Astrocyte (in vitro differentiated cells and primary cell): Measurements from ENCODE around the gene PDXK.

ENCODE experiments used
- EZH2 ChIP-seq: IDR thresholded peaks from 2 replicates; pipeline ENCODE4 v1.6.1; 2012; ENCODE audit warnings: mild to moderate bottlenecking, low read length, inconsistent platforms; ENCODE audit not compliant: insufficient read depth
- TF ChIP-seq, protein P1 (sequence below): IDR thresholded peaks from 2 replicates; pipeline ENCODE4 v1.5.1; 2011; ENCODE audit warnings: low read depth, mild to moderate bottlenecking, inconsistent platforms, low read length, moderate library complexity; ENCODE audit not compliant: insufficient read depth

DNA sequence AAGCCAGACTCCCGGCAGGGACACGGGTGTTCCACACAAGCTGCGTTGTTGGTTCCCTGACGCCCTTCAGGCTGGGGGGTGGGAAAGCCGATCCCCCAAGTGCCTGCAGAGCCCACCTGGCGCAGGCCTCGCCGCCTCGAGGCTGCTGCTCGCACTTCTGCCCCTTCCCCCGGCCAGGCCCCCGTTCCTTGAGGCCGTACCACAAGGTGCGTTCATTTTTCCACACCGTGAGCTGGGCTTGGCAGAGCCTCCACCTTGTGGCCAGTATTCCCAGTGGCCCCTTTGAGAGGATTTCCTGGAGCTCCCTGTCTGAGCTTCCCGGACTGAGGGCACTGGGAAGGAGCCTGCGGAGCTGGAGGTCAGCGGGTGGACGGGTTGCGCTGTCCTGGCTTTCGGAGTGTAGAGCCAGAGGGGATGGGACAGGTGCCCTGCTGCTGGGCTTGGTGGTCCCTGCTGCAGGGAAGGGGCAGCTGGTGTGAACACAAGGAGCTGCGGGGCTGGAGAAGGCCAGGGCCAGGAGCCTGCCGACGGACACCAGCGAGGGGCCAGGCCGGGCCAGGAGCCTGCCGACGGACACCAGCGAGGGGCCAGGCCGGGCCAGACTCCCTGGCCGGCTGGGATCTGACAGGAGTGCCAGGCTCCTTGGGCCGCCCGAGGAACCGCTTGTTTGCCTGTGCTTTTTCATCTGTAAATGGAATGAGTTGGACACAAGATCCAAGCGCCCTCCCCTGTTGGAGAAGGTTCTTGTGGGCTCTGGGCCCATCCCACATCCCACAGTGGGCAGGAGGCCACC is 18.4 kb downstream of the PDXK start:
- TF ChIP-seq, protein P1, sequence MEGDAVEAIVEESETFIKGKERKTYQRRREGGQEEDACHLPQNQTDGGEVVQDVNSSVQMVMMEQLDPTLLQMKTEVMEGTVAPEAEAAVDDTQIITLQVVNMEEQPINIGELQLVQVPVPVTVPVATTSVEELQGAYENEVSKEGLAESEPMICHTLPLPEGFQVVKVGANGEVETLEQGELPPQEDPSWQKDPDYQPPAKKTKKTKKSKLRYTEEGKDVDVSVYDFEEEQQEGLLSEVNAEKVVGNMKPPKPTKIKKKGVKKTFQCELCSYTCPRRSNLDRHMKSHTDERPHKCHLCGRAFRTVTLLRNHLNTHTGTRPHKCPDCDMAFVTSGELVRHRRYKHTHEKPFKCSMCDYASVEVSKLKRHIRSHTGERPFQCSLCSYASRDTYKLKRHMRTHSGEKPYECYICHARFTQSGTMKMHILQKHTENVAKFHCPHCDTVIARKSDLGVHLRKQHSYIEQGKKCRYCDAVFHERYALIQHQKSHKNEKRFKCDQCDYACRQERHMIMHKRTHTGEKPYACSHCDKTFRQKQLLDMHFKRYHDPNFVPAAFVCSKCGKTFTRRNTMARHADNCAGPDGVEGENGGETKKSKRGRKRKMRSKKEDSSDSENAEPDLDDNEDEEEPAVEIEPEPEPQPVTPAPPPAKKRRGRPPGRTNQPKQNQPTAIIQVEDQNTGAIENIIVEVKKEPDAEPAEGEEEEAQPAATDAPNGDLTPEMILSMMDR, result no peak
- no peak for TF ChIP-seq EZH2
